ENCODE results near the gene PCCA.

PCCA gene

DNA sequence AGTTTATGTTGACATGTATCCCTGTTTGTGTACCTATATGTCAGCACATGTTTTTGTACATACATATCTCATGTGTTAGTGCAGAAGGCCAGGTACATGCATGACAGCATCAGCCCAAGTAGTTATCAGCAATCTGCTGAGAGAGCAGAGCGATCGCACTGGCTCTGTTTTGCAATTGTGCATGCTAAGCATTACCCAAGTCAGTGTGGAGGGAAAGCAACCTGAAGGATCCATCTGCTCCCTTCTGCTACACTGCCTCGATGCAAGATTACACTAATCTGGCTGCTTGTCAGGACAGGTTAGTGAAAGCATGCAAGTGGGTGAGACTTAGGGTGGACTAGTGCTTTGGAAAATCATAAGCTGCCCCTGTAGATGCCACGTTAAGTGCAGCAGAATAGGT is 211.8 kb downstream of the PCCA start:
- no peak overlapping the region for H3K27ac ChIP-seq
- no peak for TF ChIP-seq ZFX (IDR thresholded peaks at IDR 0.05)
- TF ChIP-seq, protein P1, sequence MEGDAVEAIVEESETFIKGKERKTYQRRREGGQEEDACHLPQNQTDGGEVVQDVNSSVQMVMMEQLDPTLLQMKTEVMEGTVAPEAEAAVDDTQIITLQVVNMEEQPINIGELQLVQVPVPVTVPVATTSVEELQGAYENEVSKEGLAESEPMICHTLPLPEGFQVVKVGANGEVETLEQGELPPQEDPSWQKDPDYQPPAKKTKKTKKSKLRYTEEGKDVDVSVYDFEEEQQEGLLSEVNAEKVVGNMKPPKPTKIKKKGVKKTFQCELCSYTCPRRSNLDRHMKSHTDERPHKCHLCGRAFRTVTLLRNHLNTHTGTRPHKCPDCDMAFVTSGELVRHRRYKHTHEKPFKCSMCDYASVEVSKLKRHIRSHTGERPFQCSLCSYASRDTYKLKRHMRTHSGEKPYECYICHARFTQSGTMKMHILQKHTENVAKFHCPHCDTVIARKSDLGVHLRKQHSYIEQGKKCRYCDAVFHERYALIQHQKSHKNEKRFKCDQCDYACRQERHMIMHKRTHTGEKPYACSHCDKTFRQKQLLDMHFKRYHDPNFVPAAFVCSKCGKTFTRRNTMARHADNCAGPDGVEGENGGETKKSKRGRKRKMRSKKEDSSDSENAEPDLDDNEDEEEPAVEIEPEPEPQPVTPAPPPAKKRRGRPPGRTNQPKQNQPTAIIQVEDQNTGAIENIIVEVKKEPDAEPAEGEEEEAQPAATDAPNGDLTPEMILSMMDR (conservative IDR thresholded peaks at IDR 0.05): no peak

- H3K27ac ChIP-seq: no peak overlapping the region
- no peak for TF ChIP-seq ZFX (IDR thresholded peaks at IDR 0.05)
- TF ChIP-seq, protein P1 (conservative IDR thresholded peaks at IDR 0.05): no peak
Measured at GRCh38 chr13:100301418-100301817, 212.5 kb downstream of the PCCA start.

GRCh38 chr13:100302391-100302790 is 213.5 kb downstream of the PCCA start:
- H3K27ac ChIP-seq: no peak overlapping the region
- TF ChIP-seq ZFX (IDR thresholded peaks at IDR 0.05): no peak
- TF ChIP-seq, protein P1 (conservative IDR thresholded peaks at IDR 0.05): no peak

DNA sequence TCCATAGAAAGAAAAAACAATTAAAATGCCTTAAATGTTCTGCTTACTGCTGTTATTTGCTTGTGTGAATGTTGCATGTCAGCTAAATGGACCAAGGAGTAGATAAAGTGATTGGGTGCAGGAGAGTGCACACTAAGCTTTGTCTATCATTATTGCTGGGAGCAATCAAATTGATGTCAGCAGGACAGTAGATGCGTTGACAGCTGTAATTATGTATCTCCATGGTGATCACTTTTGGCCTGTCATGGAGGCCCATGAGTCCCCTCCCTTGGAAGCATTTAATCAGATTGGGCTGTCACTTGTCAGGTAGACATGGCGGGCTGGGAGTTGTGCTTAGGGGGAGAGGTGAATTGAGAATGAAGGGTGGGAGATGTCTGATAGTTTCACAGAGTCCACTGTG is 215.3 kb downstream of the PCCA start:
- TF ChIP-seq, protein P1 (conservative IDR thresholded peaks at IDR 0.05): no peak
- TF ChIP-seq ZFX (IDR thresholded peaks at IDR 0.05): no peak
- no peak overlapping the region for H3K27ac ChIP-seq

DNA sequence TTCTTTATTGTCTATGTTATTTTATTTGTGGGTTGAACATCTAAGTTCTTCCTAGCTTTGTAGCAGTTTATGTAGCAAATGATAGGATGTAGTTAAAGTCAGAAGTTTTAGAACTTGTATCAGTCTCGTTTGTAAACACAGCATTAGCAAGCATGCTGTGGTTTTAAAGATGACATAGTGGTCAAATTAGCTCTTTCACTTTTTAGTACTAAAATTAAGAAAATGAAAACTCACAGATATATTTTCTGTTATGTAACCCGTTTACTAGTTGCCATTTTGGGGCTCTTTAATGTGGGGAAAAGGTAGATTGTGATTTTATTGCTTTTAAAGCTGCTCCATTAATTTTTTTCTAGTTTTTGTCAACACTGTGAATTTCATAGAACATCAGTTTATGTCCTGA is 216.5 kb downstream of the PCCA start:
- no peak for TF ChIP-seq ZFX (IDR thresholded peaks at IDR 0.05)
- TF ChIP-seq, protein P1 (conservative IDR thresholded peaks at IDR 0.05): no peak
- H3K27ac ChIP-seq: no peak overlapping the region

DNA sequence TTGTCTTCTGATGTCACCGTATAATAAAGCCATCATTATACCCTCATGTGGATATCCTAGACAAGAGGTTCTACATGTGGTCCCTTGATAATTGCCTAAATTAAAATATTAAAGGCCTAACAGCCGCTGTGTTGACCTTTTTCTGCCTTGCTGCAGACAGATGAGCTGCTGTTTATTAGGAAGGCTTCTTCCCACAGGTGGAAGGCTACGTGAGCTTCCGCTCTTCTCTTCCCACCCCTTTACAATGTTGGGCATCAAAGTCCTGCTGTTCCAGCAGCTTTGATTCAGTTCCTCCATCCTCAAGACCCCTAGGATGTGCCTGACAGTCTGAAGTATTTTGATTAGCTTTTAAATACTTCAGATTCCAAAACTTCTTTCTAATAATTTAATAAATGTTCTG is 217.1 kb downstream of the PCCA start:
- TF ChIP-seq ZFX (IDR thresholded peaks at IDR 0.05): no peak
- TF ChIP-seq, protein P1 (conservative IDR thresholded peaks at IDR 0.05): no peak

GRCh38 chr13:100306434-100306999 is 217.6 kb downstream of the PCCA start:
- TF ChIP-seq ZFX (IDR thresholded peaks at IDR 0.05): no peak
- TF ChIP-seq, protein P1 (conservative IDR thresholded peaks at IDR 0.05): no peak
- H3K27ac ChIP-seq: no peak overlapping the region

More for the DNA sequence above, 217.1 kb downstream of the PCCA start:
- H3K27ac ChIP-seq: no peak overlapping the region
